Measurements from ENCODE around the gene CAMTA1.
"Not testable (repeated sequence)": the region's sequence is repeated elsewhere in the genome, so short reads cannot be mapped to it uniquely, and the experiment has no call there.

CAMTA1 gene

GRCh38 chr1:7109901-7110300 is 324.6 kb downstream of the CAMTA1 start:
- DNase-seq (ENCODE audit: low read depth), result no peak

GRCh38 chr1:7110321-7110720 is 325.1 kb downstream of the CAMTA1 start:
- peak; percentile 50 for DNase-seq (ENCODE audit: low read depth)

GRCh38 chr1:7111853-7112252 is 326.6 kb downstream of the CAMTA1 start:
- no peak for DNase-seq (ENCODE audit: low read depth)

GRCh38 chr1:7113136-7113535 is 327.9 kb downstream of the CAMTA1 start:
- no peak for DNase-seq (ENCODE audit: low read depth)

- no peak for DNase-seq (ENCODE audit: low read depth)
These were observed 328.6 kb downstream of the CAMTA1 start for GRCh38 chr1:7113822-7114221.

GRCh38 chr1:7116001-7116400 is 330.7 kb downstream of the CAMTA1 start:
- DNase-seq (ENCODE audit: low read depth), result no peak

- peak; percentile 82 for DNase-seq (ENCODE audit: low read depth)
These were observed 332.4 kb downstream of the CAMTA1 start for GRCh38 chr1:7117399-7118281.

- no peak for DNase-seq (ENCODE audit: low read depth)
These were observed 333.9 kb downstream of the CAMTA1 start for GRCh38 chr1:7119156-7119555.

GRCh38 chr1:7120863-7121621 is 335.8 kb downstream of the CAMTA1 start:
- no peak for DNase-seq (ENCODE audit: low read depth)

GRCh38 chr1:7121622-7121988 is 336.4 kb downstream of the CAMTA1 start:
- no peak for DNase-seq (ENCODE audit: low read depth)

- no peak for DNase-seq (ENCODE audit: low read depth)
These were observed 342.2 kb downstream of the CAMTA1 start for GRCh38 chr1:7127322-7128075.

GRCh38 chr1:7128293-7128692 is 343.0 kb downstream of the CAMTA1 start:
- no peak for DNase-seq (ENCODE audit: low read depth)

- no peak for DNase-seq (ENCODE audit: low read depth)
These were observed 344.9 kb downstream of the CAMTA1 start for GRCh38 chr1:7130127-7130526.

- DNase-seq (ENCODE audit: low read depth), result no peak
These were observed 350.2 kb downstream of the CAMTA1 start for GRCh38 chr1:7135493-7135892.

GRCh38 chr1:7136166-7136953 is 351.1 kb downstream of the CAMTA1 start:
- peak; percentile 11 for DNase-seq (ENCODE audit: low read depth)

GRCh38 chr1:7140251-7140650 is 355.0 kb downstream of the CAMTA1 start:
- no peak for DNase-seq (ENCODE audit: low read depth)

GRCh38 chr1:7145947-7146346 is 360.7 kb downstream of the CAMTA1 start:
- DNase-seq (ENCODE audit: low read depth), result no peak

GRCh38 chr1:7146710-7147109 is 361.5 kb downstream of the CAMTA1 start:
- no peak for DNase-seq (ENCODE audit: low read depth)

GRCh38 chr1:7147581-7148282 is 362.5 kb downstream of the CAMTA1 start:
- DNase-seq (ENCODE audit: low read depth), result not testable (repeated sequence)

- no peak for DNase-seq (ENCODE audit: low read depth)
These were observed 364.0 kb downstream of the CAMTA1 start for GRCh38 chr1:7149080-7149838.

All from ELR (cell line).